Fibroblast of the conjunctiva (primary cell): ENCODE results near the gene ECE2.

Source experiments
- DNase-seq: peaks from one replicate; pipeline ENCODE4 v3.0.0-alpha.2; 2010; ENCODE audit warnings: low read depth

The ECE2 gene

DNA sequence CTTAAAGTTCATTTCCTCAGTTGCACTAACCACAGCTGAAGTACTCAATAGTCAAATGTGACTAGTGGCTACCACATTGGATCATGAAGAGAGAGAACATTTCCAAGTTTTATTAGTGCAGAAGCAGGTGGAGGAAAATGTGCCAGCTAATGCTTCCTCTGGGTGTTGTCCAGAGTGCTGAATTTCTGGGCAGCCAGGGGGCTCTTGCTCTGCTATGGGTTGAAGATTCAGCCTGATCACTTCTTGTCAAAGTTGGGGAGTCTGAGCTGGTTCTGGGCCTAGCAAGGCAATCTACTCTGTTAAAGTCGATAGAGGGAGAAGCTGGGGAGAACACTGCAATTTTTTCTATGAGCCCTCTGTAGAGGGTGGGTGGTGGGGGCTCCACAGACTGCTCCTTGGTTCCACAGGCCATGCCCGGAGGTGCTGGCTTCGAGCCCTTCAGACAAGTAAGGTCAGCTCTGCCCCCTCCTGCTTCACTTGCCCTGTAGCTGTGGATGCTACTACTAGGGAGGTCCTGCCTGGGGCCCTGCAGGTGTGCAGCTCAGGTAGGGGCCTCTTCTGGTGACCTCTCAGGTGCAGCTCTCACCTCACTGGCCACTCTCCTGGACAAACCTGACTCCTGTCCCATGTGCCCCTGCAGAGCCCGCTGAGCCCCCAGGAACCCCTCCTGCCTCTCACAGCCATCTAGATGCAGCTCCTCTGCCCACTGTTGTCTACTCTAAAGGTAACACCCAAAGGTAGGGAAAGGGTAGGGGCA lies 35.3 kb upstream of the ECE2 start:
- no peak for DNase-seq

DNA sequence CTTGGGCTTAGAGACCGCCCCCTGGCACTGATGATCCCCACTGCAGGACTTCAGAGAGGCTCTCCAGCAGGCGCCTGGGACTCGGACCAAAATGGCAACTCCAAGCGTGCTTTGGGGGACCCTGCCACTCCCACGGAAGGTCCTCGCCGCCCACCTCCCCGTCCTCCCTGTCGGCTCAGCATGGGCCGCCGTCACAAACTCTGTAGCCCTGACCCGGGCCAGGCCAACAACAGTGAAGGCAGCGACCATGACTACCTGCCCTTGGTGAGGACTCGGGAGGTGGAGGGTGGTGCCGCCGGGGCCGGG lies 34.7 kb upstream of the ECE2 start:
- DNase-seq, result no peak

DNA sequence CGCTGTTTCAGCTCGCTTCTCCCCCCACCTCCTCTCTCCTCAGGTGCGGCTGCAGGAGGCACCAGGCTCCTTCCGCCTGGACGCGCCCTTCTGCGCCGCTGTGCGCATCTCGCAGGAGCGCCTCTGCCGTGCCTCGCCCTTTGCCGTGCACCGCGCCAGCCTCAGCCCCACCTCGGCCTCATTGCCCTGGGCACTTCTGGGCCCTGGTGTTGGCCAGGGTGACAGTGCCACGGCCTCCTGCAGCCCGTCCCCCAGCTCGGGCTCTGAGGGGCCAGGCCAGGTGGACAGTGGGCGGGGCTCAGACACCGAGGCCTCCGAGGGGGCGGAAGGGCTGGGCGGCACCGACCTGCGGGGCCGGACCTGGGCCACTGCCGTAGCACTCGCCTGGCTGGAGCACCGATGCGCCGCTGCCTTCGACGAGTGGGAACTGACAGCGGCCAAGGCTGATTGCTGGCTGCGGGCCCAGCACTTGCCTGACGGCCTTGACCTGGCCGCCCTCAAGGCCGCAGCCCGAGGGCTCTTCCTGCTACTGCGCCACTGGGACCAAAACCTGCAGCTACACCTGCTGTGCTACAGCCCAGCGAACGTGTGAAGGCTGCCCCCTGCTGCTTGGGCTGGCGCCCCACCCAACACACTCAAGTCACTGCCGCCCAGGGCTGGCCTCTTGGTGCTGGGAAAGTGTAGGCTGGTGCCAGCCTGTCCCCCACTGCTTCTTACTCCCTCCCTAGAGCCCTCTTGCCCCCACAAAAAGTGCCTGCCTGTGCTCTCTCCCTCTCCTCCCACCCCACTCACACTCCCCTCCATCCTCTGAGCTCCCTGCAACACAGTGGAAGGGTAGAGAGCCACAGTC lies 34.1 kb upstream of the ECE2 start:
- DNase-seq, result no peak

DNA sequence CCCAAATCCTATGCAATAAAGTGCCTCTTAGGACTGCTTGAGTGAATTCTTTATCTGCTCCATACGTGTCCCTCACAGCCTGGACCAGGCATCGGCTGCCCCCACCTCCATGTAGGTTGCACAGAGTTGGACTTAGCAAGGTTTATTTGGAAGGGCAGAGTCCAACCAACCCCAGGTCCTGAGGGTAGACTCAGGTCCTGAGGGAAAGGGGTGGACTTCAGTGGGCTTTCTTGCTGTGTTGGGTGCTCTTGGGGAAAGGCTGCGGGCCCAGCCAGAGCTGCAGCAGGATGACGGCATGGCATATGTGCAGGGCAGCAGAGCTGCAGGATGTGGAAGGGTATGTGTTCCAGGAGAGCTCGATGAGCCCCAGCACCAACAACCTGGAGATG lies 33.5 kb upstream of the ECE2 start:
- no peak for DNase-seq

DNA sequence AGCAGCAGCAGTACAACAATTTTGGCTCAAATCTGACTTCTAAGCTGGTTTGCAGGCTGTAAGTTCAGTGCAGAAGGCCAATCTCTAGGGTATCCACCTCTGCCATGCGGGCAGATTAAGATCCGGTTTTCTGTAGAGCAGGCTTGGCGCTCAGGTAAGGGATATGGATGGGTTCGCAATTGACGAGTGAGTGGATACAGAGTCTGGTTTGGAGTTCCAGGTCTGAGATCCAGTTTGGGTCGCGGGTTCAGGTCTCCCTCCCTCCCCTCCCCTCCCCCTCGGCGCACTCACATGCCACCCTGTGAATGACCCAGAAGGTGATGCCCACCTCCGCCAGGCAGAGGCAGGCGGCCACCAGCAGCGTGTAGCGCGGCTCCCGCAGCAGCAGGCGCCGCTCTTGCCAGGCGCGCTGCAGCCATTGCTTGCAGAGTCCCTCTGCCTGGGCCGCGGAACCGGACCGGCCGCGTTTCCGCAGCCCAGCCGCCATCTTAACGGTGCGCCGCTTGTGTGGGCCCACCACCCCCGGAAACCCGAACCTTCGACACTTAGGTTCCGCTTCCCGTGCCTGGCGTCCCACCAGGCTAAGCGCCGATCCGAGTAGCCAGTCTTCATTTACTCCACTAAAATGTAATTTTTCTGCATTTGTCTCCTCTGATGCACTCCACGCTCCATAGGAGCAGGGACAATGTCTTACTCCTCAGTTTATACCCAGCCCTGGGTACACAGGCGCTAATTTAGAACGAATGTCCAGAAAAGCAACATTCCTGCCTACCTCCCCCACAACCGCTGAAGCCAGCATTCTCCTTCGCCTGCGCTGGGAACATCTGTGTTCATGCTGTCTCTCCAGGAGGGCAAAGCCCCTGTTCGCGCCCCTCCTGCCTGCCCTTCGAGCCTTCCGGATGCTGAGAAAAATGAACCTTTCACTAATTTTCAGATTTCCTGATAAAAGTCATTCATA lies 27.1 kb upstream of the ECE2 start, which contains the start of gene ALG3:
TSS of gene ALG3 (minus strand) at position 509 of the 958 bp plus-strand sequence. CDS start at position 487, 22 bp downstream.
- DNase-seq, result peak; percentile 57

DNA sequence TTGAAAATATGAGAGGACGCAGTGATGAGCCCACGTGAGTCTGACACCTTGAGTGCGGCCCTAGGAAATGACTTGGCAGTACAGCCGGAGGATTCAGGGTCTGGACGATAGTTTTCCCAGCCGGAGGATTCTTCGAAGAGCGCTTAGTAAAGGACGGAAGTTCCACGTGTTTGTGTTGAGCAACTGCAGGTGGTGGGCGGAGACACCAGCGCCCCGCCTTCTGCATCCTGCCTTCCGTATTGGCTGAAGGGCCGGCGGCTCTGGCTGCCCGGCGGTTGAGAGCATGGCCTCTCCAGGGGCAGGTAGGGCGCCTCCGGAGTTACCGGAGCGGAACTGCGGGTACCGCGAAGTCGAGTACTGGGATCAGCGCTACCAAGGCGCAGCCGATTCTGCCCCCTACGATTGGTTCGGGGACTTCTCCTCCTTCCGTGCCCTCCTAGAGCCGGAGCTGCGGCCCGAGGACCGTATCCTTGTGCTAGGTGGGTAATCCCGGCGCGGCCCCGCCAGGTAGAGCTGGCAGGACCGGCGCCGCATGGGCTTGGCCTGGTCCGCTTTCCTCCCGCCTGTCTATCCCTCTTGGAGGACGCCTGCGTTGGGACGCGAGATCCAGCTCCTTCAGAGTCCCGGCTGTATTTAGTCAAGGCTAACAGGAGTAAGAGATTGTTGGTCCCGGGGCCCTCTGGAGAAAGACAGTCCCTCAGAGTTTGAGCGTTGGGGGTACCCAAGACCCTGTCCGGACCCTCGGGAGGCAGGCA lies 26.2 kb upstream of the ECE2 start, which contains the start of gene EEF1AKMT4:
TSS of gene EEF1AKMT4 (plus strand) at position 261 of the 755 bp plus-strand sequence. CDS start at position 284, 23 bp downstream.
- DNase-seq, result peak; percentile 97

DNA sequence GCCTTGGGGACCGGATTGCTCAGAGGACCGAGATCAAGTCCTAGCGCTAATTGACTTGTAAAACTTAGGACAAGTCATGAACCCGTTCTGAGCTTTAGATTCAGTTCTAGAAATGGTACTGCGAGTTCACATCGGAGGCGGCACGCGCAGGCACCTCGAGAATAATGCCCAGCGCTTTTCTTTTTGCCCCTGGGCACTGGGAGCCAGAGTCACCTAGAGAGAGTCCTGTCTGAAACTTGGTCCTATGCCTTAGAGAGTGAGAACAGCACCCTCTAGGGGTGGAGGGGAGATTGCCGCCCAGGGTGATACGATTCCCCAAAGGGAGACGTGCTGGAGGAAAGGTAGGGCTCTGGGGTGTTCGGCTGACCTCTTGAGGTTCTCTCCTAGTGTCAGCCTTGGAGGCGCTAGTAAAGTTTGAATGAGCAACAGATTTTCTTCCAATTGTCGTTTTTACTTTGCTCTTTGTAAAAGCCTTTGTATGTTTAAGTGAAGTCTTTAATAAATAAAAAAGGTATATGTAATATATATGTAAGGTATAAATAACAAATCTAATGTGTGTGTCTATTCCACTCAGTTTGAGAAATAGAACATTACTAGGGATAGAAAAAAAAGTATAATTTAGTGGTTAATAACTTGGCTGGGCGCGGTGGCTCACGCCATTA lies 25.5 kb upstream of the ECE2 start:
- DNase-seq, result peak; percentile 71

DNA sequence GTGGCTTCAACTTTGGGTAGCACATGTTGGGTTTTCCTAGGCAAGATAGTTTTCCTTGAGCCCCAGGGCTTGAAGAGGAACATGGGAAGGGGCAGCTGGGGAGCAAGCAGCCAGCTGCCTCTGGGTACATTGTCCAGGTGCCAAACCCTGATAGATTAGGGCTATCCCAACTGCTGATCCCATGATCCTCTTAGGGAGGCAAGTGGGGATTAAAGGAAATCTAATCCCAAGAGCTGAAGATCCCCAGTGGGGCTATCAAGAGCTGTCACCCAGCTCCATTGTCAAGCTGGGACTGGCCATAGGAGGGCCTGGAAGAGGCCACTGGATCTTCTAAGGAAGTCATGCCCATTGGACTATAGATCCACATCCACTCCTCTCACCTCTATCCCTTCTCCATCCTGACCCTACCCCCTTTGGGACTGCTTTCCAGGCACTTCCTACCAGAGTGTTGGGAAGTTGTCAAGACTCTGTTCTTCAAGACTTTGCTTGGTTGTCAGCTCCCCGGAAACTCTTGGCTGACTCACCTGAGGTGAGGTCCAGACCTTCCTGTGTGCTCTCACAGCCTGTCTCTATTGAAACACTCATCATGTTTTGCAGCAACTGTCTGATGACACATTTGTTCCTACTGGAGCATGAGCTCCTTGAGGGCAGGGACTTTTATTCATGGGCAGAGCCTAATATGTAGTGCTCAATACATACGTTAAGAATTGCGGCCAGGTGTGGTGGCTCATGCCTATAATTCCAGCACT lies 20.4 kb upstream of the ECE2 start:
- DNase-seq, result no peak

DNA sequence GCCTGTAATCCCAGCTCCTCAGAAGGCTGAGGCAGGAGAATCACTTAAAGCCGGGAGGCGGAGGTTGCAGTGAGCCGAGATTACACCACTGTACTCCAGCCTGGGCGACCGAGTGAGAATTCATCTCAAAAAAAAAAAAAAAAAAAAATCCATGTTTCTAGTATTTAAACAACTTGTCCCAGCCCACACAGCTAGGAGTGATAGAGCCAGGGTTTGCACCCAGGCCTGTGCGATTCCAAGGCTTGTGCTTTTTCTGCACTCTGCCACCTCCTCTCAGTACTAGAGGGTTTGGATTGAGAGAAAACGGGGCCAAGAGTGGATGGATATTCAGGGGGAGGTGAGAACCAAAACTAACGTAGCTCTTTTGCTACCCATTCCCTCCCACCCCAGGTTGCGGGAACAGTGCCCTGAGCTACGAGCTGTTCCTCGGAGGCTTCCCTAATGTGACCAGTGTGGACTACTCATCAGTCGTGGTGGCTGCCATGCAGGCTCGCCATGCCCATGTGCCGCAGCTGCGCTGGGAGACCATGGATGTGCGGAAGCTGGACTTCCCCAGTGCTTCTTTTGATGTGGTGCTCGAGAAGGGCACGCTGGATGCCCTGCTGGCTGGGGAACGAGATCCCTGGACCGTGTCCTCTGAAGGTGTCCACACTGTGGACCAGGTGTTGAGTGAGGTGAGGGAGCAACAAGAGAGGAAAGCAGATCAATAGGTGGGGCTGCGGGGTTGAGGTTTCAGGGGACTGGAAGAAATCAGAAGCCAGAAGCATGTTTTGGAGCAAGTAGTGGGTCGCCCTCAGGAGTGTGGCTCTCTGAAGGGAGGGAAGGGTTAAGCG lies 18.5 kb upstream of the ECE2 start:
- no peak for DNase-seq

DNA sequence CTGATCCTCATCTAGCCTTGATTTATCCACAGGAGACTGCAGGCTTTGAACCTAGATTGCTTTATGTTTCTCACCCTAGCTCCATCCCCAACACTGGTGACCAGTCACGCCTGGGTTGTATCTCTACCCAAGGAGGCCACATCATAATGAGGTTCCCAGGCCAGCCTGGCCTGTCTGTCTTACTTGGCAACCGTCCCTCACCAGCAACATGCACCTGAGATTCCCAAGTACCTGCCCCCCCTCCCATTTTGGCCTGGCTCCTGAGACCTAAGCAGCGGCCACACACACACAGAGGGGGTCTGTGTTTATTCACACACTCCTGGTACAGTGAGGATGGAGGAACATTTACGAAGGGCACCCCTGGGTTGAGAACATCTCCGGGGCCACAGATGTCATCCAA lies 16.9 kb upstream of the ECE2 start:
- DNase-seq, result no peak

DNA sequence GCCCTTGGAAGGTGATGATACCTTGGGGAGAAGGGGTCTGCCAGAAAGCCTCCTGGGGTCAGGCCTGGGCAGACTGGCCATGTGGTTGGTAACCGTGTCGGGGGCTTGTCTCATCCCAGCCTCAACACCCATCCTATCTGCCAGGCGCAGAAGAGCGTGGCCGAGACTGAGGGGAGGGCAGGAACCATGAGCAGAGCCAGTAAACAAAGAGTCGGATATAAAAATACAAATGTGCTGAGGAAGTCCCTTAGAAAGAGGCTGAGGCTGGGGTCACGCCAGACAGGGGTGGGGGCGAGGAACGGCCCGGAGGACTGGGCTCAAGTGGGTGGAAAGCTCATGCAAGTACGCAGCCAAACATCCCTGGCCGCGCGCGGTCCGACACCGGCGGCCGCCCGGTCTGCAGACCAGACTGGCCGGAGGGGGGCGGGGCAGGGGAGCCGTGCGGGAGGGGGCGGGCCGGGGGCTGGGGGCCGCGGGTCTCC lies 16.4 kb upstream of the ECE2 start:
- no peak for DNase-seq

DNA sequence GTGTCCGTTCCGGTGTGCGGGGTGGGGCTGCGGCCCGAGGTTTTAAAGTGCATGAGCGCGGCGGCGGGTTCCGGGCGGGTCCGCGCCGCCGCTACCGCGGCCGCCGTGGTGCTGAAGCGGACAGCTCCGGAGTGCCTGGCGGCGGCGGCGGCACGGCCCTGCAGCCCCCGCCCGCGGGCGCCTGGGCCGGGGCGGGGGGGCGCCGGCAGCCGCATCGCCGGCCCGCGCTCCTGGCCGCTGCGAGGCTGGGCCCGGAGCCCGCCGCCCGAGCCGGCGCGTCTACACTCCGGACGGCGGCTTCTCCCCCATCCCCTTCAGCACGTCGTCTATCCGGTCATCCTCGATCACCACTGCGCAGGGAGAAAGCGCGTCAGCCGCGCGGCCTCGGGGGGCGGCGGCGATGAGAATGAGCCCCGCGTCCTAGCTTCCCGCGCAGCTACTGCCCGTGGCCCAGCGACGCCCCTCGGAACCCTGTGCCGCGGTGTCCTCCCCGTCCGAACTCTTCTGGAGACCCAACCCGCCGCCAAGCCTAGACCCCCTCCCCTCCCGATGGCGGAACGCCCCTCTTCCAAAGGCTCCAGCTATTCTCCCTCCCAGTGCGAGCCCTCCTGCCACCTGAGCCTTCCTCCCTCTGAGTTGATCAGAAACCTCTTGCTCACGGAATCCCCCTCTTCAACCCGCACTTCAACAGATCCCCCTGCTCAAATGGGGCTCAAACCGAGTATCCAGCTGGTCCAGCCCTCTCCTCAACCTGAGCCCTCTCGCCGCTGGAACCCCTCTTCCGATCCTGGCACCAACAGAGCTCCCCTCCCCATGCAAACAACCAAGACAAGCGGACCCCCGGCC lies 15.7 kb upstream of the ECE2 start:
- DNase-seq, result no peak

DNA sequence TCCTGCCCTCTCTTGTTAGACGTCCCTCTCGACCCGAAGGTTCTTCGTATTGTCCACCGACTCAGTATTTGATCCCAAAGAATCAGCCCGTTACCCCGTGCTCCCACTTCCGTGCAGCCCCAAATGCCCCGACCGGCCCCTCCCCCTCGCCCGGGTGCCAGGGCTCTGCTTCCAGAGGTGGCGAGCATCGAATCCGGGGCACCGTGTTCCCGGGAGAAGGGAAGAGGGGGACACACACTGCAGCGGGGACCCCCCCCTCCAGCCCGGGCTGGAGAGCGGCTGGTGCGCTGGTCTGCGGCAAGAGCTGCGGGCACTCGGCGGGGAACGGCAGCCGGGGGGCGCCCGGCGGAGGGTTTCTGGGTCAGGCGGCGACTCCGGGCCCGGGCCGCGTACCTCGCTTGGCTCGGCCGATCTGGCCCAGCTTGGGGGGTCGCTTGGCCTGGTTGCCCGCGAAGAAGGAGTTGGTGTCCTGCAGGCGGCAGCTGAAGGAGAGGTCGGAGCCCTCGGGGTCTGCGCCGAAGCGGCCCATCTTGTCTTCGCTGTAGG lies 15.0 kb upstream of the ECE2 start:
- no peak for DNase-seq

DNA sequence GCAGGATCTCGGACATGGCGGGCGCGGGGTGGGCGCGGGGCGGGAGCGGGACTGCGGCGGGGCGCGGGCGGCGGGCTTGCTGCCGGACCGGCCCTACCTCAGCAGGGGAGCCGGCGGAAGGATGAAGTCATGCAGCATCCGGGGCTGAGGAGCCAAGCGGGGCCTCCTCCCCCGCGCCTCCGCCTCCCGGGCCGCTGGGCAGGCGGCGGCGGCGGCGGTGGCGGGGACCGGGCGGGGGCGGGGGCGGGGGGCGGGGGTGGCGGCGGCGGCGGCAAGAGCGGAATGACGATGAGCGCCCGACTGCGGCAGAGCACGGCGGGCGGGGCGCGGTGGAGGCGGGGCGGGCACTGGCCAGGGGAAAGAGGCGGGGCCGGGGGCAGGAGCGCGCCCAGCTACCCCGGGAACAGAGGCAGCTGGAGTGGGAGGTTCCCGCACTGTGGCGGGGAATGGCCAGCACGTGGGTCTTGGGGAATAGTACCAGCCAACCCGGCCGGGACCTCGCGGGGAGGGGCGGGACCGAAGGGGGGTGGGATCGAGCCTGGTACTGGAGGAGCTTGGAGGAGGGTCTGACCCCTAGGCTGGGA lies 14.5 kb upstream of the ECE2 start, which contains the start of gene CAMK2N2:
TSS of gene CAMK2N2 (minus strand) at position 284 of the 584 bp plus-strand sequence. CDS start at position 16, 268 bp downstream.
- DNase-seq, result no peak

DNA sequence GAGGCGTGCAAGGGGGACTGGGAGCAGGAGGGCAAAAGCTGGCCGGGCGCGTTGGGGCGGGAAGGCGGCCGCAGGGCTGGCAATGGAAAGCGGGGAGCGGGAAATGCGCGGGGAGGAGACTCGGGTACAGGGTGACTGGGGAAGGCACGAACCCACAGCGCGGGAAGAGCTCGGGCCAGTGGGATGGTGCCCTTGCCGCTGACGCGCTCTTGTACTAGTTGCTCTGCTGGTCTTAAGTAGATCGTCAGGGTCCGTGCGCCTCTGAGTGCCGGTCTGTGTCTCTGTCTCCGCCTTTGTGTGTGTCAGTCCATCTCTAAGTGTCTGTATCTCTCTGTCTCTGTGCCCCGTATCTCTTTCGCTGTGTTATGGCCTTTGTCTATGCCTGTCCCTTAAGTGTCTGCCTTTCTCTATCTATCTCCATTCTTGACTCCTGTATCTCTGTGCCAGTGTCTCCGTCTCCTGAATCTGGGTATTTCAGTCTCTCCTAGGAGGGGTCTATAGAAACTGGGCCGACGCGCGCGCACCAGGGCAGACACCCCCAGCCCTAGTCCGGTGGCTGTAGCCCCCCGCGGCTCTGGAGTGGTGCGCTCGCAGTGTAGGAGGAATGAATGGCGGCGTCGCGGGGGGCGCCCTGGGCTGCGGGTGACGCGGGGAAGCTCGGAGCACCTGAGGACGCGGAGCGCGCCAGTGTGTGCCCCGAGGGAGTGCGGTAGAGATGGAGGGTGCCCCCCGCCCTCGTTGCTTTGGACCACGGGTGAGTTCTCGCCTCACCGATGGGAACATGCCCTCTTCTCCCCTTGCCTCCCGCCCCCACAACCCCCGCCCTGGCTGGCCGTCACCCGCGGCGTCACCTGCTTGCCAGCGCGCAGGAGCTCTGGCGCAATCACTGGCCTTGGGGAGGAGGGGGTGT lies 13.7 kb upstream of the ECE2 start:
- DNase-seq, result no peak

DNA sequence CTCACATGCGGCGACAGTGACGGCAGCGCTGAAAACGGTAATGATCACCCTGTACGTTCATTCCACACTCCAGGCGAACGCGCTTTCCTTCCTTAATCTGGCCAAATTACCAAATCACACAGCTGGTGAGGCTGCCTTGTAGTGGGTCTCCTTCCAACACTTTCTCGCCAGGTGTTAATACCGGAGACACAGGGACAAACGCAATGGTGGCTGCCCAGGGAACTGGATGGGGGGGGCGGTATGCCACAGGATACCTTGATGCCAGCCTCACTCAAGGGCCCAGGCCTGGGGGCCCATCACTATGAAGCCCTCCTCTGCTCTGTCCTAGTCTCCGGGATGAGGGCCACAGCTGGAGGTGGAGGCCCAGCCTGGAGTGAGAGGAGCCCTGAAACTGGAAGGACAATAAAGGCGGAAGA lies 13.1 kb upstream of the ECE2 start:
- DNase-seq, result no peak
